Measurements from ENCODE around the gene CTBP1. TPM values are rescaled to one million over a fixed set of nuclear protein-coding genes. Genes with fewer than 3 reads are reported as not detected.
A peak's percentile ranks its signal among the peaks of the same experiment; 100 is the strongest.

CTBP1 gene
- total and polyA plus RNA-seq, 9 of the 15 experiments (the other 6 are each of a cell fraction or from before 2014, with no cell fraction given): 14.5 to 162 (median 68.2) TPM

GRCh38 chr4:1246901-1247863 lies 1.7 kb downstream of the CTBP1 start (continued):
- TF ChIP-seq HCFC1 (IDR thresholded peaks at IDR 0.05; ENCODE audit: low read depth, low read length) (no peak), CBX3 (IDR thresholded peaks at IDR 0.05; ENCODE audit: borderline replicate concordance in 1 of 2, low read length in 2 of 2) (no peak), ZNF740 (CRISPR knock-in tag; IDR thresholded peaks at IDR 0.05) (no peak), ZNF740 (tag; IDR thresholded peaks at IDR 0.05) (0 out of 4 replicates have a peak, but pooled peaks of 1 of the 2 experiments have one; percentile 32), XRCC4 (IDR thresholded peaks at IDR 0.05; ENCODE audit: extremely low read depth, insufficient read depth, insufficient read length) (no peak), EGR1 (conservative IDR thresholded peaks at IDR 0.05) (0 out of 2 replicates have a peak, but pooled peaks have one; percentile 22), FOXK1 (CRISPR knock-in tag; IDR thresholded peaks at IDR 0.05; ENCODE audit: borderline replicate concordance) (no peak), AFF4 (CRISPR knock-in tag; IDR thresholded peaks at IDR 0.05) (0 out of 2 replicates have a peak, but pooled peaks have one; percentile 74), NCOR1 (IDR thresholded peaks at IDR 0.05) (no peak), LCOR (CRISPR knock-in tag; IDR thresholded peaks at IDR 0.05) (no peak), MAX (CRISPR knock-in tag; IDR thresholded peaks at IDR 0.05) (peak; percentile 4; the same call in 1 of the 2 replicates), RNF219 (CRISPR knock-in tag; IDR thresholded peaks at IDR 0.05) (no peak), MLLT1 (IDR thresholded peaks at IDR 0.05) (no peak), KLF13 (tag; IDR thresholded peaks at IDR 0.05; ENCODE audit: borderline replicate concordance, low read depth) (no peak), ZKSCAN3 (CRISPR knock-in tag; IDR thresholded peaks at IDR 0.05) (no peak), PCBP1 (IDR thresholded peaks at IDR 0.05; ENCODE audit: low read depth, low read length, poor library complexity, severe bottlenecking) (no peak), IRF2 (CRISPR knock-in tag; IDR thresholded peaks at IDR 0.05) (no peak), FIP1L1 (IDR thresholded peaks at IDR 0.05; ENCODE audit: low read depth, low read length, poor library complexity, severe bottlenecking) (no peak)

All from K562 (cell line).